ENCODE measurements around the gene STX12.
"Not testable (repeated sequence)": the region's sequence is repeated elsewhere in the genome, so short reads cannot be mapped to it uniquely, and the experiment has no call there.

STX12 gene

DNA sequence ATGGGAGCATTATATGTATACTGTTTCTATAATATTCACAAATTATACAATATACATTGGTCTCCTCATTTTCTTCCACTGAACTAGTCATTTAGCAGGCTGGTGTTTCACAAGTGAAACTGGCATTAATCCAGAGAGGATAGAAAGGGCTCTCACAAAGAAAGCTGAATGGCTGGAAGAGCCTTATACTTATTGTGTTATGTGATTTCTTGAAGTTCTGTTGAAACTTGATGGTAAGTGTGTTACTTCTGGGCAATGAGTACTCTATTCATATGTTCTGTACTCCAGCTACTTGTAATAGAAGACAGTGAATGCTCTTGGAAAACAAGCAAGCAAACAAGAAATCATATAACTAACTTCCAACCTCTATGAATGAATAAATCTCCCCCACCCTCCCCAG is 14.9 kb downstream of the STX12 start:
- no peak for DNase-seq (ENCODE audit: low spot score in 2 of 2)
- H3K9me3 Mint-ChIP-seq, result no peaks in the 10 kb centered on the region

DNA sequence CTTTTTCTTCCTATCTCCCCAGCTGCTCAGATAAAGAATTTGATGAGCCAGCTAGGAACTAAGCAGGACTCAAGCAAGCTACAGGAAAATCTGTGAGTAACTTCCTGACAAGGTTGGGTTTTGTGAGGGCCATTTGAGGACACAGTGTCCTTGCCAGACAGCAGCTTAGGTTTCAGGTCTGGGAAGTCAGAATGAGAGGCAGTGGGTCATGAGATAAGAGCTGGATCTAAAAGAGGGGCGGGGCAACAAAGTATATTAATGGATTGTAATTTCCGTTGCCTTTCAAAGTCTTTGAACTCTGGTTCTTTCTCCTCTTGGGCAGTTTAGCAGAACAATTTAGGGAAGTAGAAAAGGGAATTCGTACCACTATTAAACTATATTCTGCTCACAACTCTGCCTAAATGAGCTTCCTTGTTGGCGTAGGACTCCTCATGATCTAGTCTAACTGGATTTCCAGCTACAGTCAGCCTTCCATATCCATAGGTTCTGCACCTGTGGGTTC is 16.6 kb downstream of the STX12 start:
- Mint-ChIP-seq H3K4me1 (peaks cover 10% of the 10 kb centered on the region), H3K36me3 (peaks cover 24% of the 10 kb centered on the region), H3K27me3 (no peaks in the 10 kb centered on the region), H3K27ac (no peak overlapping the region), H3K9me3 (no peaks in the 10 kb centered on the region), H3K4me3 (no peak overlapping the region)
- no peak for ATAC-seq (ENCODE audit: low read depth)
- no peak for DNase-seq (ENCODE audit: low spot score in 2 of 2)

More for the DNA sequence above, 14.9 kb downstream of the STX12 start:
- Mint-ChIP-seq H3K4me1 (peaks cover 10% of the 10 kb centered on the region), H3K4me3 (no peak overlapping the region), H3K27me3 (no peaks in the 10 kb centered on the region), H3K36me3 (peaks cover 17% of the 10 kb centered on the region), H3K27ac (no peak overlapping the region)
- ATAC-seq (ENCODE audit: low read depth), result no peak

DNA sequence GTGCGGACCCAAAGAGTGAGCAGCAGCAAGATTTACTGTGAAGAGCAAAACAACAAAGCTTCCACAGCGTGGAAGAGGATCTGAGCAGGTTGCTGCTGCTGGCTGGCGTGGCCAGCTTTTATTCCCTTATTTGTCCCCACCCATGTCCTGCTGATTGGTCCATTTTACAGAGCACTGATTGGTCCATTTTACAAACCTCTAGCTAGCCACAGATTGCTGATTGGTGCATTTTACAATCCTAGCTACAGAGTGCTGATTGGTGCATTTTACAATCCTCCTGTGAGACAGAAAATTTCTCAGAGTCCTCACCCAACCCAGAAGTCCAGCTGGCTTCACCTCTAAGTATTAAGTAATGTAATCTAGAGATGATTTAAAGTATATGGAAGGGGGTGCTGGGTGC is 17.3 kb downstream of the STX12 start:
- not testable (repeated sequence) for H3K4me1 Mint-ChIP-seq; H3K9me3 Mint-ChIP-seq; H3K27ac Mint-ChIP-seq; DNase-seq (ENCODE audit: low spot score in 2 of 2); ATAC-seq (ENCODE audit: low read depth); H3K27me3 Mint-ChIP-seq; H3K4me3 Mint-ChIP-seq
- H3K36me3 Mint-ChIP-seq, result peaks cover 27% of the 10 kb centered on the region

DNA sequence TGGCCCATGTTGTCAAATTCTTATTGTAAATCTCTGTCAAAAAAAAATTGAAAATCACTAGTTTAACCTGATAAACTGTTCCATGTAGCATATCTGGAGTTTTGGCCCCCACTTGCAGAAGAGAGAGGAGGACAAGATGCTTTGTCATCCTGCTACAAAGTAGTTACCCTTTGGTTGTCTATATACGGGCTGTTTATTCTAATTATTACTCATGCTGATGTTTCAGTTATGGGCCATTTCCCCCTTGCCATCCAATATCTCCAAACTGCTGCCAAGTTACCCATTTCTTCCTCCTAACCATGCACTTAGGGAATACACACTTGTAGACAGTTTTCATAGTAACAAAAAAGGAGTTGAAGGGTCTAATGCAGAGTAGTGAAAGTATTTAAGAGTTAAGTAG is 22.6 kb downstream of the STX12 start:
- DNase-seq (ENCODE audit: low spot score in 2 of 2), result no peak
- Mint-ChIP-seq H3K27me3 (no peaks in the 10 kb centered on the region), H3K4me3 (no peak overlapping the region), H3K9me3 (no peaks in the 10 kb centered on the region), H3K27ac (peak overlapping the region; percentile 7), H3K4me1 (peaks cover 6% of the 10 kb centered on the region), H3K36me3 (peaks cover 31% of the 10 kb centered on the region)
- ATAC-seq (ENCODE audit: low read depth), result no peak

DNA sequence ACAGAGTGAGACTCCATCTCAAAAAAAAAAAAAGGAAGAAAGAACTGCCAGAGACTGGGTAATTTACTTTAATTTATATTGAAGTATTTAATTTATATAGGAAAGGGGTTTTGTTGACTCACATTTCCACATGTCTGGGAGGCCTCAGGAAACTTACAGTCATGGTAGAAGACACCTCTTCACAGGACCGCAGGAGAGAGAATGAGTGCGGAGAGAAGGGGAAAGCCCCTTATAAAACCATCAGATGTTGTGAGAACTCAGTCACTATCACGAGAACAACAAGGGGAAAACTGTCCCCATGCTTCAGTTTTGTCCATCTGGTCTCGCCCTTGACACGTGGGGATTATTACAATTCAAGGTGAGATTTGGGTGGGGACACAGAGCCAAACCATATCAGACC is 31.8 kb downstream of the STX12 start:
- ATAC-seq (ENCODE audit: low read depth) (no peak), DNase-seq (ENCODE audit: low spot score in 2 of 2) (no peak)
- no peaks in the 10 kb centered on the region for H3K9me3 Mint-ChIP-seq
- H3K4me1 Mint-ChIP-seq, result peaks cover 4% of the 10 kb centered on the region
- peaks cover 20% of the 10 kb centered on the region for H3K36me3 Mint-ChIP-seq
- no peak overlapping the region for H3K4me3 Mint-ChIP-seq
- peak overlapping the region; percentile 60 for H3K27ac Mint-ChIP-seq
- no peaks in the 10 kb centered on the region for H3K27me3 Mint-ChIP-seq

DNA sequence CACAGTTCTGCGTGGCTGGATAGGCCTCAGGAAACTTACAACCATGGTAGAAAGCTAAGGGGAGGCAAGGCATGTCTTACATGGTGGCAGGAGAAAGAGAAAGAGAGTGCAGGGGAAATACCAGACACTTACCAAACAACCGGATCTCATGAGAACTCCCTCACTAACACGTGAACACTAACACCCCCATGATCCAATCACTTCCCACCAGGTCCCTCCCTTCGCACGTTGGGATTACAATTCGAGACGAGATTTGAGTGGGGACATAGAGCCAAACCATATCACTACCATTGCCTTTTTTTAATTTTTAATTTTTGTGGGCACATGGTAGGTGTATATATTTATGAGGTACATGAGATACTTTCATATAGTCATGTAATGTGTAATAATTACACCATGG is 33.7 kb downstream of the STX12 start:
- no peak overlapping the region for H3K27ac Mint-ChIP-seq
- peaks cover 2% of the 10 kb centered on the region for H3K4me1 Mint-ChIP-seq
- DNase-seq (ENCODE audit: low spot score in 2 of 2) (no peak), ATAC-seq (ENCODE audit: low read depth) (no peak)
- no peaks in the 10 kb centered on the region for H3K9me3 Mint-ChIP-seq
- H3K27me3 Mint-ChIP-seq, result no peaks in the 10 kb centered on the region
- H3K4me3 Mint-ChIP-seq, result no peak overlapping the region
- peaks cover 22% of the 10 kb centered on the region for H3K36me3 Mint-ChIP-seq

DNA sequence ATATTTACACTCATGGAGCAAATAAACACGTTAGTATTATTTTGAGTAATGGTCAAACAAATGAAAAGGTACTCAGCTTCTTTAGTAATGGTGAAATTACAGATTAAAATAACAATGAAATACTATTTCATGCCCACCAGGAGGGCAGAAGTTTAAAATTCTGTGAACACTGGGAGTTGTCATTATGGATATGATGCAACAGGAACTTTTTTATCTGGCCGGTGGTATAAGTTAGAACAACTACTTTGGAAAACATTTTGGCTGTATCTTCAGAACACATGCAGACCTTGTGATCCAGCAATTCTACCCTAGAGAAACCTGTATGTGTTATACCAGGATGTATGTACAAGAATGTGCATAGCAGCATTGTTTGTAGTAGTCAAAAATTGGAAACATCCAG is 34.4 kb downstream of the STX12 start:
- no peaks in the 10 kb centered on the region for H3K27me3 Mint-ChIP-seq
- no peak overlapping the region for H3K27ac Mint-ChIP-seq
- DNase-seq (ENCODE audit: low spot score in 2 of 2) (no peak), ATAC-seq (ENCODE audit: low read depth) (no peak)
- H3K4me3 Mint-ChIP-seq, result no peak overlapping the region
- H3K4me1 Mint-ChIP-seq, result peaks cover 2% of the 10 kb centered on the region
- no peaks in the 10 kb centered on the region for H3K9me3 Mint-ChIP-seq
- peaks cover 25% of the 10 kb centered on the region for H3K36me3 Mint-ChIP-seq

DNA sequence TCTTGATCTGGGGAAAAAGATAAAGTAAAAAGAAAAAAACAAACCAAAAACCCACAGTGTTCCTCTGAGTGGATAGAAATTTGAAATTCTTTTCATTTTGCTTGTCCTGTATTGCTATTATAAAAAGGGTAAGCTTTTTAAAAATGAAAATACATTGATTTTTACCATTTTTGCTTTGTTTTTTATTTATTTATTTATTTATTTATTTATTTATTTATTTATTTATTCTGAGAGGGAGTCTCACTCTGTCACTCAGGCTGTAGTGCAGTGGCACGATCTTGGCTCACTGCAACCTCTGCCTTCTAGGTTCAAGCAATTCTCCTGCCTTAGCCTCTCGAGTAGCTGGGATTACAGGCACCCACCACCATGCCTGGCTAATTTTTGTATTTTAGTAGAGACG is 35.1 kb downstream of the STX12 start:
- H3K4me3 Mint-ChIP-seq; ATAC-seq (ENCODE audit: low read depth); H3K27ac Mint-ChIP-seq; DNase-seq (ENCODE audit: low spot score in 2 of 2); H3K4me1 Mint-ChIP-seq; H3K9me3 Mint-ChIP-seq; H3K27me3 Mint-ChIP-seq: not testable (repeated sequence)
- peaks cover 25% of the 10 kb centered on the region for H3K36me3 Mint-ChIP-seq

DNA sequence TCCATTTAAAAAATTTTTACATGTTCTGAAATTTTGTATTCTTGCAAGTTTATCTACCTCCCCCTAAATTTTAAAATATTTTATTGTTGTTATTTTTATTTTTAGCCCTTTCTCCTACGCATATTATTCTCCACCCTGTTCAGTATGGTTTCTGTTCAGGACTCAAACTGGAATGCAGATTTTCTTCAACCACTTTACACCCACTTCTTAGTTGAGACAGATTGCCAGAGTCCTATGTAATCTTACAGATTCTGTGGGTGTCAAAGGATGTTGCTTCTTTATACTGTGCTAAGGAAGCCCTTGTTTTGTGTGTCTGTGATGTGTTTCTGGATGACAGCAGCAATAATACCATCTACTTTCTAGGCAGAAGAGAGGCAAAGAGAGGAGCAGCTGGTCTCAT is 36.9 kb downstream of the STX12 start:
- peaks cover 20% of the 10 kb centered on the region for H3K36me3 Mint-ChIP-seq
- peak overlapping the region; percentile 62 for H3K27ac Mint-ChIP-seq
- H3K4me3 Mint-ChIP-seq, result no peak overlapping the region
- H3K4me1 Mint-ChIP-seq, result peaks cover under 1% of the 10 kb centered on the region
- H3K9me3 Mint-ChIP-seq, result no peaks in the 10 kb centered on the region
- no peak for ATAC-seq (ENCODE audit: low read depth)
- H3K27me3 Mint-ChIP-seq, result no peaks in the 10 kb centered on the region
- DNase-seq (ENCODE audit: low spot score in 2 of 2), result no peak

DNA sequence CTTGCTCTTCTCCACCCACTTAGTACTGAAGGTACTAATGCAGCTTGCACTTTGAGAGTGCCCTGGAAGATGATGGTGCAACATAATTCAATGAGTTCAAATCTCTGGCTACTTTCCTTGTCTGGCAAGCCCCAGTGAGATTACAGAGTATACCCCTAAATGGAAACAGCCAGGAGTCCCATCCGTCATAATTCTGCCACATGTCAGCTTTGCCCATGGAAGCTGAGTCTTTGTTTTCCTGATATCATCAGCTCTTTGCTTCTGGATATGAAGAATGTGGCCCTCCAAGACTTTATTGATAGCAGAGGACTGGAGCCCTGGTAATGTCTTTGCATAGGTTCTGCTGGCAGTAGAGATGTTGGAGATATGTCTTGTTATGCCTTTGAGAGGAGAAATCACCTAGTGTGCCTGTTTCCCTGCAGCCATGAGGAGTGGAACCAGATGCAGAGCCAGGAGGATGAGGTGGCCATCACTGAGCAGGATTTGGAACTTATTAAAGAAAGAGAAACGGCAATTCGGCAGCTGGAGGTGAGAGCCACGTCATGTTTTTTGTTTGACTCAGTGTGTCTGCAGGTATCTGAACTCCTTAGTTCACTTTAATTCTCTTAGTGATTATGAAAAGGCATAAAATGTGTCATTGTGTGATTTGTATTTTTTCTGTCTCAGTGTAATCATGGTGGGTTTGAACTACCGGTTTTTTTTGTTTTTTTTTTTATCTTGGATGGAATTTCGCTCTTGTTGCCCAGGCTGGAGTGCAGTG is 38.9 kb downstream of the STX12 start:
- Mint-ChIP-seq H3K27ac (peak overlapping the region; percentile 63), H3K4me1 (no peaks in the 10 kb centered on the region), H3K27me3 (no peaks in the 10 kb centered on the region), H3K9me3 (no peaks in the 10 kb centered on the region), H3K4me3 (no peak overlapping the region), H3K36me3 (peaks cover 21% of the 10 kb centered on the region)
- no peak for ATAC-seq (ENCODE audit: low read depth)
- DNase-seq (ENCODE audit: low spot score in 2 of 2), result no peak

DNA sequence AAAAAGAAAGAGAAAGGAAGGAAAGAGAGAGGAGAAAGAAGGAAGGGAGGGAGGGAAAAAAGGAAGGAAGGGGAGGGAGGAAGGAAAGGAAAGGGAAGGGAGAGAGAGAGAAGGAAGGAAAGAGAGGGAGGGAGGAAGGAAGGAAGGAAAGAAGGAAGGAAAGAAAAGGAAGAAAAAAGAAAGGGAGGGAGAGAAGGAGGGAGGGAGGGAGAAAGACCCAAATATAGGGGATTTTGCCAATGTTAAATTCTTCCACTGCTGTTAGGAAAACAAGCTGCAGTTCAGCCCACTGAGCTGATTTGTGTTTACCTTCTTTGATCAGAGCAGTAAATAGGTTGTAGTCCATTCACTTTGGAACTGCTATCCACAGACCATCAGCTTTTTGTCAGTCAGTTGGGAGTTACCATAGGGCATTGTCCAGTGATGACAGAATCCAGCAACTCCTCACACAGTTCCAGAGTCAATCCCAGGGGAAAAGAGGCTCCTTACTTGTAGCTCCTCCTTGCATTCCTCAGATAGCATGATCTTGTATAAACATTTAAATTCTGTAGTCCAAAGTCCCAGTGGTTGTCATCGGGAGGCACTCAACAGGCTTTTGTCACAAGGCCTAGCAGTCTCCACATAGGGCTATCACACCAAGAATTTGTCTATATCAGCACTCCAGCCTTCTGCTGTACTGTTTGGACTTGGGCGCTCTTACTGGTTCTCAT is 44.1 kb downstream of the STX12 start:
- Mint-ChIP-seq H3K27ac (no peak overlapping the region), H3K9me3 (no peaks in the 10 kb centered on the region), H3K4me3 (no peak overlapping the region), H3K27me3 (no peaks in the 10 kb centered on the region), H3K4me1 (no peaks in the 10 kb centered on the region), H3K36me3 (peaks cover 27% of the 10 kb centered on the region)
- ATAC-seq (ENCODE audit: low read depth) (no peak), DNase-seq (ENCODE audit: low spot score in 2 of 2) (no peak)

DNA sequence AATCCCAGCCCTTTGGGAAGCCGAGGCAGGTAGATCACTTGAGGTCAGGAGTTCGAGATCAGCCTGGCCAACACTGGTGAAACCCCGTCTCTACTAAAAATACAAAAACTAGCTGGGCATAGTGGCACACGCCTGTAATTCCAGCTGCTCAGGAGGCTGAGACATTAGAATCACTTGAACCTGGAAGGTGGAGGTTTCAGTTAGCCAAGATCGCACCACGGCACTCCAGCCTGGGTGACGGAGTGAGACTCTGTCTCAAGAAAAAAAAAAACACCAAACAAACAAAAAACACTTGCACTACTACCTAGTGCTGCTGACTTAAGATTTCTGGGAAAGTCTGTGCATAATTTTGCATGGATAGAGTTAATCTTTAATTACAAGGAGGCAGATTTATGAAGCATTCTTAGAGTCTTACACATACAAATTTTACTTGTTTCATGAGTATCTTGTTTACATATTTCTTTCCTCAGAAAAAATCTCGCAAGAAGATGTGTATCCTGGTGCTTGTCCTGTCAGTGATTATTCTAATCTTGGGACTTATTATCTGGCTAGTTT is 48.8 kb downstream of the STX12 start:
- ATAC-seq (ENCODE audit: low read depth) (no peak), DNase-seq (ENCODE audit: low spot score in 2 of 2) (no peak)
- no peaks in the 10 kb centered on the region for H3K27me3 Mint-ChIP-seq
- no peaks in the 10 kb centered on the region for H3K4me1 Mint-ChIP-seq
- H3K27ac Mint-ChIP-seq, result no peak overlapping the region
- H3K36me3 Mint-ChIP-seq, result peaks cover 24% of the 10 kb centered on the region
- H3K9me3 Mint-ChIP-seq, result no peaks in the 10 kb centered on the region
- H3K4me3 Mint-ChIP-seq, result no peak overlapping the region

DNA sequence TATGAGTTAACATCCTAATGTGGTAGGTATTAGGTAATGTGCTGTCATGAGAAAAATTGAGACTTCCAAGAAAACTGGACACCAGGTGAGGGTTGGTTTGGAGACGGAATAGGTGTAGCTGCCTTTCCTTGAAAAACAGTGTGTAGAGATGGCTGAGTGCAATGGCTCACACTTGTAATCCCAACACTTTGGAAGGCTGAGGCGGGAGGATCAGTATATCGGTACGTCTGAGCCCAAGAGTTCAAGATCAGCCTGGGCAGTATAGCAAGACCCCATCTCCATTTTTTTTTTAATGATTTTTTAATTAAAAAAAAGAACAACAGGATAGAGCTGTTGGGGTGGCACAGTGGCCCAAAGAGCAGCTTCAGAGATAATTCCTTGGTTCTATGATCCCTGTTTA is 50.8 kb downstream of the STX12 start:
- no peak overlapping the region for H3K27ac Mint-ChIP-seq
- no peaks in the 10 kb centered on the region for H3K9me3 Mint-ChIP-seq
- no peak overlapping the region for H3K4me3 Mint-ChIP-seq
- H3K36me3 Mint-ChIP-seq, result peaks cover 18% of the 10 kb centered on the region
- DNase-seq (ENCODE audit: low spot score in 2 of 2), result no peak
- ATAC-seq (ENCODE audit: low read depth), result no peak
- no peaks in the 10 kb centered on the region for H3K27me3 Mint-ChIP-seq
- H3K4me1 Mint-ChIP-seq, result no peaks in the 10 kb centered on the region

DNA sequence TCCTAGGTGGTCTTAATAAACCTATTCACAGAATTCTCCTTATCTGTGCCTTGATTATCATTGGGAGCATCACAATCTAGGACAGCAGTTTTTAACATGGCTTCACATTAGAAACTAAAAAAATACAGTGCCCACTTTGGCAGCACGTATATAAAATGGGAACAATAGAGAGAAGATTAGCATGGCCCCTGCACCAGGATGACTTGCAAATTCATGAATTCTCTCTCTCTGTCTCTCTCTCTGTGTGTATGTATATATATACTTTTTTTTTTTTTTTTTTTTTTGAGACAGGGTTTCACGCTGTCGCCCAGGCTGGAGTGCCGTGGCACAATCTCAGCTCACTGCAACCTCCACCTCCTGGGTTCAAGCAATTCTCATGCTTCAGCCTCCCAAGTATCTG is 51.4 kb downstream of the STX12 start:
- Mint-ChIP-seq H3K27ac (no peak overlapping the region), H3K4me3 (no peak overlapping the region), H3K4me1 (no peaks in the 10 kb centered on the region), H3K9me3 (no peaks in the 10 kb centered on the region), H3K27me3 (no peaks in the 10 kb centered on the region), H3K36me3 (peaks cover 15% of the 10 kb centered on the region)
- DNase-seq (ENCODE audit: low spot score in 2 of 2), result no peak
- ATAC-seq (ENCODE audit: low read depth), result no peak

Measured in memory B cell (primary cell).